A549 (cell line): ENCODE results near the gene PKP1. TPM values are rescaled to one million over a fixed set of nuclear protein-coding genes. Genes with fewer than 3 reads are reported as not detected.

ENCODE experiments used
- ATAC-seq, 2 experiments: fragments of 200-7000 bp in 1 of 2; fragments of >200 bp in 1 of 2; cut with Nextera tagmentation in 1 of 2; cut with Tn5 transposase in 1 of 2; 3 replicates each; pipeline versions ENCODE4 v1.8.0 to v1.9.1; 2018 to 2020; ENCODE audit warnings: mild to moderate bottlenecking in 1 of 2, moderate library complexity in 1 of 2
- CTCF ChIA-PET: fragments of 300-600 bp; sonication (Branson Sonifier 250); formaldehyde crosslinking; extraction: SDS; loops from one replicate; lab custom pipeline; 2021; ENCODE audit warnings: antibody characterized with exemption, inconsistent platforms; lab: Yijun Ruan, JAX
- POLR2A ChIA-PET: fragments of 350-600 bp; formaldehyde crosslinking; extraction: SDS; loops from one replicate; lab custom pipeline; 2021; ENCODE audit warnings: antibody characterized with exemption, inconsistent platforms; lab: Yijun Ruan, JAX
- DNase-seq, 2 experiments: peaks; one replicate each; pipeline versions ENCODE4 v3.0.0 to v3.0.0-alpha.2; 2011 to 2016; ENCODE audit warnings: low read depth in 1 of 2, low spot score in 1 of 2
- FAIRE-seq: peaks from 2 replicates; lab custom pipeline; 2011; peaks lifted over from hg19 to GRCh38; lab: Jason Lieb, UNC
- H3K27ac ChIP-seq, 2 experiments: fragments of >200 bp; sonication (Bioruptor Twin); formaldehyde crosslinking; 3 replicates each; pipeline ENCODE4 v1.5.1; 2016 to 2017
- H3K4me1 ChIP-seq: fragments of >200 bp; sonication (Bioruptor Twin); formaldehyde crosslinking; 3 replicates; pipeline ENCODE4 v1.6.1; 2016
- H3K4me2 ChIP-seq: fragments of >200 bp; sonication (Bioruptor Twin); formaldehyde crosslinking; 3 replicates; pipeline ENCODE4 v1.6.1; 2016
- H3K4me3 ChIP-seq: fragments of >200 bp; sonication (Bioruptor Twin); formaldehyde crosslinking; 3 replicates; pipeline ENCODE4 v1.5.1; 2016
- H3K9me3 ChIP-seq: fragments of >200 bp; sonication (Bioruptor Twin); formaldehyde crosslinking; 3 replicates; pipeline ENCODE4 v1.6.1; 2016
- BHLHE40 ChIP-seq: IDR thresholded peaks from 2 replicates; pipeline ENCODE4 v1.6.1; 2012; ENCODE audit warnings: low read depth, low read length, inconsistent platforms
- CBX2 ChIP-seq: fragments of 200-600 bp; sonication (generic); IDR thresholded peaks from 2 replicates; pipeline ENCODE4 v1.6.1; 2016; ENCODE audit warnings: low read depth, mild to moderate bottlenecking, borderline replicate concordance
- CHD4 ChIP-seq: fragments of 200-600 bp; sonication (generic); IDR thresholded peaks from 2 replicates; pipeline ENCODE4 v1.6.1; 2016; ENCODE audit warnings: antibody characterized with exemption, mild to moderate bottlenecking, borderline replicate concordance
- FOSL2 ChIP-seq, 2 experiments: fragments of 450-650 bp in 1 of 2; fragments of >200 bp in 1 of 2; sonication (Bioruptor Twin) in 1 of 2; formaldehyde crosslinking; IDR thresholded peaks; 2 replicates each; pipeline versions ENCODE4 v1.5.0 to v1.6.1; 2016 to 2020; ENCODE audit warnings: mild to moderate bottlenecking in 1 of 2, moderate library complexity in 1 of 2
- FOXS1 ChIP-seq: fragments of 250-450 bp; sonication (Bioruptor Pico); IDR thresholded peaks from 2 replicates; pipeline ENCODE4 v1.5.0; 2020; ENCODE audit warnings: mild to moderate bottlenecking, moderate library complexity
- HDAC2 ChIP-seq: fragments of 200-600 bp; sonication (generic); IDR thresholded peaks from 2 replicates; pipeline ENCODE4 v1.6.1; 2016
- JUN ChIP-seq, 2 experiments: fragments of >200 bp; sonication (Bioruptor Twin); formaldehyde crosslinking; IDR thresholded peaks; 2 replicates in 1 of 2; 3 replicates in 1 of 2; pipeline ENCODE4 v1.6.1; 2016 to 2017
- KDM1A ChIP-seq: fragments of 200-600 bp; sonication (generic); IDR thresholded peaks from 2 replicates; pipeline ENCODE4 v1.6.1; 2016; ENCODE audit warnings: low read depth, mild to moderate bottlenecking
- MAZ ChIP-seq: fragments of 150-350 bp; IDR thresholded peaks from 2 replicates; pipeline ENCODE4 v1.6.1; 2014; ENCODE audit warnings: antibody characterized with exemption, low read depth, low read length, borderline replicate concordance
- MYC ChIP-seq: IDR thresholded peaks from 2 replicates; pipeline ENCODE4 v1.6.1; 2012; ENCODE audit warnings: mild to moderate bottlenecking, inconsistent platforms, low read length, improper control_type of control experiment, borderline replicate concordance
- NR3C1 ChIP-seq: fragments of >200 bp; sonication (Bioruptor Twin); formaldehyde crosslinking; IDR thresholded peaks from 3 replicates; pipeline ENCODE4 v1.6.1; 2017
- PHF8 ChIP-seq: fragments of 200-600 bp; sonication (generic); IDR thresholded peaks from 2 replicates; pipeline ENCODE4 v1.6.1; 2016; ENCODE audit warnings: low read depth, mild to moderate bottlenecking, antibody characterized with exemption, moderate library complexity, borderline replicate concordance
- POLR2AphosphoS2 ChIP-seq: conservative IDR thresholded peaks from 2 replicates; pipeline ENCODE4 v1.6.1; 2012; ENCODE audit warnings: low read length, improper control_type of control experiment, inconsistent platforms
- RCOR1 ChIP-seq: fragments of 150-350 bp; IDR thresholded peaks from 2 replicates; pipeline ENCODE4 v1.6.1; 2014; ENCODE audit warnings: antibody characterized with exemption, low read length, low read depth
- RFX5 ChIP-seq: fragments of 450-650 bp; IDR thresholded peaks from 2 replicates; pipeline ENCODE4 v1.7.1; 2014; ENCODE audit warnings: antibody characterized with exemption, mild to moderate bottlenecking, moderate library complexity
- SMC3 ChIP-seq: fragments of >200 bp; sonication (Bioruptor Twin); formaldehyde crosslinking; IDR thresholded peaks from 3 replicates; pipeline ENCODE4 v1.6.1; 2018; ENCODE audit warnings: inconsistent platforms
- TP53 ChIP-seq: fragments of 250-450 bp; sonication (Bioruptor Pico); IDR thresholded peaks from 2 replicates; pipeline ENCODE4 v1.5.0; 2021; ENCODE audit warnings: mild to moderate bottlenecking, moderate library complexity
- ZFP36 ChIP-seq: fragments of 450-650 bp; IDR thresholded peaks from 2 replicates; pipeline ENCODE4 v1.6.1; 2014; ENCODE audit warnings: borderline replicate concordance; ENCODE audit not compliant: partially characterized antibody
- WGBS: methylation state at CpG from one replicate; pipeline ENCODE4 v1.1.6; 2017; ENCODE audit errors: missing lambda C conversion rate; 5-methylcytosine and 5-hydroxymethylcytosine counted together
- polyA plus RNA-seq, 4 experiments: library from polyadenylated mRNA; depleted of rRNA in 3 of 4; stranded (reverse); fragments of >200 nt; fragmentation: RNase III in 1 of 4; extraction: RNeasy Plus Mini Kit Qiagen cat#74134 plus additional on column Dnase treatment in 1 of 4; gene quantifications; 2 replicates in 3 of 4; 3 replicates in 1 of 4; pipeline ENCODE4 v1.2.3, GENCODE V29; 2011 to 2017
- TF ChIP-seq, protein P1 (sequence below): IDR thresholded peaks from 2 replicates; pipeline ENCODE4 v1.6.1; 2012; ENCODE audit warnings: low read depth, borderline replicate concordance
- TF ChIP-seq, protein P2 (sequence below): fragments of 450-650 bp; IDR thresholded peaks from 2 replicates; pipeline ENCODE4 v1.6.1; 2014; ENCODE audit warnings: antibody characterized with exemption
- TF ChIP-seq, protein P3 (sequence below): IDR thresholded peaks from 2 replicates; pipeline ENCODE4 v1.6.1; 2012
- TF ChIP-seq, protein P4 (sequence below): fragments of >200 bp; sonication (Bioruptor Twin); formaldehyde crosslinking; IDR thresholded peaks from 3 replicates; pipeline ENCODE4 v1.5.1; 2016
- TF ChIP-seq, protein P5 (sequence below): fragments of 250-450 bp; sonication (Bioruptor Pico); IDR thresholded peaks from 2 replicates; pipeline ENCODE4 v1.5.0; 2021; ENCODE audit warnings: mild to moderate bottlenecking, moderate library complexity, borderline replicate concordance
- TF ChIP-seq, protein P6 (sequence below): fragments of 200-600 bp; sonication (generic); IDR thresholded peaks from 2 replicates; pipeline ENCODE4 v1.6.1; 2016; ENCODE audit warnings: antibody characterized with exemption, mild to moderate bottlenecking, moderate library complexity

Gene PKP1
- polyA plus RNA-seq, 2 of the 4 experiments (the other 2 are of a cell fraction) = not detected

DNA sequence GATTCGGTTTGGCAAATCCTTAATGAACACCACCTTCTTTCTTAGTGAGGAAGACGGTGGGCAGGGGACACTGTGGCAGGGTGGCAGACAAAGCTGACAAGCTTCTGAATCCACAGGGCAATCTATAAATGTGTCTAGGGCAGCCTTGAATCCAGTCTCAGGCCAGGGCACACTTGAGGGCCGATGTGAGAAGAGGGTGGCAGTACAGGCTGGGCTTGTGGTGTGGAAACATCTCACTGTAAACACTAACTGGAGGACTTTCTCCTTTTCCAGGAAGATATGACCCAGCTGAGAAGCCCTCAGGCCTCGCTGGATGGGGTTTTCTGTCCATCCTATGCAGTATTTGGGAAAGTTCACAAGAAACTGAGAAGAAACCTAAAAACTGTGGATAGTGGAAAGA, 46.5 kb downstream of the PKP1 start:
- CTCF ChIA-PET = interaction anchor here (0.7 to 5.1 kb wide), 6 partner anchors 17 to 210 kb away, joined by 3 to 32 read pairs (median 12); no protein-coding TSS in a partner anchor
- Histone ChIP-seq H3K9me3 (no peaks in the 10 kb centered on the region), H3K4me3 (no peak overlapping the region), H3K27ac (no peak overlapping the region), H3K4me2 (no peak overlapping the region), H3K4me1 (no peaks in the 10 kb centered on the region)
- POLR2A ChIA-PET = no interaction called here
- ATAC-seq (no peak), DNase-seq (no peak), FAIRE-seq (no peak)
- WGBS = 71% methylated on average over 4 of the region's 4 CpGs
- TF ChIP-seq HDAC2 (no peak), MYC (no peak), CBX2 (no peak), CHD4 (no peak), RFX5 (no peak), TP53 (no peak), POLR2AphosphoS2 (no peak), NR3C1 (no peak), BHLHE40 (no peak), RCOR1 (no peak), FOSL2 (IDR thresholded peaks at IDR 0.05) (no peak), FOSL2 (CRISPR knock-in tag; IDR thresholded peaks at IDR 0.05) (no peak)
- TF ChIP-seq, protein P1, sequence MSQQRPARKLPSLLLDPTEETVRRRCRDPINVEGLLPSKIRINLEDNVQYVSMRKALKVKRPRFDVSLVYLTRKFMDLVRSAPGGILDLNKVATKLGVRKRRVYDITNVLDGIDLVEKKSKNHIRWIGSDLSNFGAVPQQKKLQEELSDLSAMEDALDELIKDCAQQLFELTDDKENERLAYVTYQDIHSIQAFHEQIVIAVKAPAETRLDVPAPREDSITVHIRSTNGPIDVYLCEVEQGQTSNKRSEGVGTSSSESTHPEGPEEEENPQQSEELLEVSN = no peak
- TF ChIP-seq, protein P2, sequence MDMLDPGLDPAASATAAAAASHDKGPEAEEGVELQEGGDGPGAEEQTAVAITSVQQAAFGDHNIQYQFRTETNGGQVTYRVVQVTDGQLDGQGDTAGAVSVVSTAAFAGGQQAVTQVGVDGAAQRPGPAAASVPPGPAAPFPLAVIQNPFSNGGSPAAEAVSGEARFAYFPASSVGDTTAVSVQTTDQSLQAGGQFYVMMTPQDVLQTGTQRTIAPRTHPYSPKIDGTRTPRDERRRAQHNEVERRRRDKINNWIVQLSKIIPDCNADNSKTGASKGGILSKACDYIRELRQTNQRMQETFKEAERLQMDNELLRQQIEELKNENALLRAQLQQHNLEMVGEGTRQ = no peak
- TF ChIP-seq, protein P3, sequence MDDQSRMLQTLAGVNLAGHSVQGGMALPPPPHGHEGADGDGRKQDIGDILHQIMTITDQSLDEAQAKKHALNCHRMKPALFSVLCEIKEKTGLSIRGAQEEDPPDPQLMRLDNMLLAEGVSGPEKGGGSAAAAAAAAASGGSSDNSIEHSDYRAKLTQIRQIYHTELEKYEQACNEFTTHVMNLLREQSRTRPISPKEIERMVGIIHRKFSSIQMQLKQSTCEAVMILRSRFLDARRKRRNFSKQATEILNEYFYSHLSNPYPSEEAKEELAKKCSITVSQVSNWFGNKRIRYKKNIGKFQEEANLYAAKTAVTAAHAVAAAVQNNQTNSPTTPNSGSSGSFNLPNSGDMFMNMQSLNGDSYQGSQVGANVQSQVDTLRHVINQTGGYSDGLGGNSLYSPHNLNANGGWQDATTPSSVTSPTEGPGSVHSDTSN = no peak

DNA sequence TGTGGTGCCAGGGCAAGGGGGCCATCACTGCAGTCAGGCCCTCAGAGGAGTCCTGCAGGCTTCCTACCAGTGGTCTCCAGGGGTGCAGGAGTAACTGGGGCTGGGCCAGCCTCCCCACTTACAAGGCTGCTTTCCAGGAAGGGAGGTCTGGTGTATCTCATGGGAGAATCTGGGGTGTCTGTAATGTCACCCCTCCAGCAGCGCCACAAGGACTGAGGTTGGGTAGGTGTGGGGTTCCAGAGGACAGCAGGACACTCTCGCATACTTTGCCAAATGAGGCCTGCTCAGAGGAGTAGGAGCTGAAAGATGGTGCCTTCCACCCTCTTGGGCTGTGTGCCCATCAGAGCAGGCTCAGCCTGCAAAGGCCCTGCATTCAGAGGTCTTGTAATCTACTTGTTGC, 47.2 kb downstream of the PKP1 start:
- H3K4me3 ChIP-seq = no peak overlapping the region
- TF ChIP-seq KDM1A = no peak
- TF ChIP-seq FOXS1 (CRISPR knock-in tag) = no peak
- TF ChIP-seq PHF8 = no peak
- TF ChIP-seq SMC3 = no peak
- no peak for TF ChIP-seq TP53
- TF ChIP-seq BHLHE40 = no peak
- TF ChIP-seq, protein P4, sequence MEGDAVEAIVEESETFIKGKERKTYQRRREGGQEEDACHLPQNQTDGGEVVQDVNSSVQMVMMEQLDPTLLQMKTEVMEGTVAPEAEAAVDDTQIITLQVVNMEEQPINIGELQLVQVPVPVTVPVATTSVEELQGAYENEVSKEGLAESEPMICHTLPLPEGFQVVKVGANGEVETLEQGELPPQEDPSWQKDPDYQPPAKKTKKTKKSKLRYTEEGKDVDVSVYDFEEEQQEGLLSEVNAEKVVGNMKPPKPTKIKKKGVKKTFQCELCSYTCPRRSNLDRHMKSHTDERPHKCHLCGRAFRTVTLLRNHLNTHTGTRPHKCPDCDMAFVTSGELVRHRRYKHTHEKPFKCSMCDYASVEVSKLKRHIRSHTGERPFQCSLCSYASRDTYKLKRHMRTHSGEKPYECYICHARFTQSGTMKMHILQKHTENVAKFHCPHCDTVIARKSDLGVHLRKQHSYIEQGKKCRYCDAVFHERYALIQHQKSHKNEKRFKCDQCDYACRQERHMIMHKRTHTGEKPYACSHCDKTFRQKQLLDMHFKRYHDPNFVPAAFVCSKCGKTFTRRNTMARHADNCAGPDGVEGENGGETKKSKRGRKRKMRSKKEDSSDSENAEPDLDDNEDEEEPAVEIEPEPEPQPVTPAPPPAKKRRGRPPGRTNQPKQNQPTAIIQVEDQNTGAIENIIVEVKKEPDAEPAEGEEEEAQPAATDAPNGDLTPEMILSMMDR = no peak
- TF ChIP-seq MAZ = no peak
- no peak for TF ChIP-seq JUN (IDR thresholded peaks at IDR 0.05)
- TF ChIP-seq, protein P5, sequence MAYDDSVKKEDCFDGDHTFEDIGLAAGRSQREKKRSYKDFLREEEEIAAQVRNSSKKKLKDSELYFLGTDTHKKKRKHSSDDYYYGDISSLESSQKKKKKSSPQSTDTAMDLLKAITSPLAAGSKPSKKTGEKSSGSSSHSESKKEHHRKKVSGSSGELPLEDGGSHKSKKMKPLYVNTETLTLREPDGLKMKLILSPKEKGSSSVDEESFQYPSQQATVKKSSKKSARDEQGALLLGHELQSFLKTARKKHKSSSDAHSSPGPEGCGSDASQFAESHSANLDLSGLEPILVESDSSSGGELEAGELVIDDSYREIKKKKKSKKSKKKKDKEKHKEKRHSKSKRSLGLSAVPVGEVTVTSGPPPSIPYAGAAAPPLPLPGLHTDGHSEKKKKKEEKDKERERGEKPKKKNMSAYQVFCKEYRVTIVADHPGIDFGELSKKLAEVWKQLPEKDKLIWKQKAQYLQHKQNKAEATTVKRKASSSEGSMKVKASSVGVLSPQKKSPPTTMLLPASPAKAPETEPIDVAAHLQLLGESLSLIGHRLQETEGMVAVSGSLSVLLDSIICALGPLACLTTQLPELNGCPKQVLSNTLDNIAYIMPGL (CRISPR knock-in tag) = no peak
- no peak for TF ChIP-seq POLR2AphosphoS2
- TF ChIP-seq, protein P6, sequence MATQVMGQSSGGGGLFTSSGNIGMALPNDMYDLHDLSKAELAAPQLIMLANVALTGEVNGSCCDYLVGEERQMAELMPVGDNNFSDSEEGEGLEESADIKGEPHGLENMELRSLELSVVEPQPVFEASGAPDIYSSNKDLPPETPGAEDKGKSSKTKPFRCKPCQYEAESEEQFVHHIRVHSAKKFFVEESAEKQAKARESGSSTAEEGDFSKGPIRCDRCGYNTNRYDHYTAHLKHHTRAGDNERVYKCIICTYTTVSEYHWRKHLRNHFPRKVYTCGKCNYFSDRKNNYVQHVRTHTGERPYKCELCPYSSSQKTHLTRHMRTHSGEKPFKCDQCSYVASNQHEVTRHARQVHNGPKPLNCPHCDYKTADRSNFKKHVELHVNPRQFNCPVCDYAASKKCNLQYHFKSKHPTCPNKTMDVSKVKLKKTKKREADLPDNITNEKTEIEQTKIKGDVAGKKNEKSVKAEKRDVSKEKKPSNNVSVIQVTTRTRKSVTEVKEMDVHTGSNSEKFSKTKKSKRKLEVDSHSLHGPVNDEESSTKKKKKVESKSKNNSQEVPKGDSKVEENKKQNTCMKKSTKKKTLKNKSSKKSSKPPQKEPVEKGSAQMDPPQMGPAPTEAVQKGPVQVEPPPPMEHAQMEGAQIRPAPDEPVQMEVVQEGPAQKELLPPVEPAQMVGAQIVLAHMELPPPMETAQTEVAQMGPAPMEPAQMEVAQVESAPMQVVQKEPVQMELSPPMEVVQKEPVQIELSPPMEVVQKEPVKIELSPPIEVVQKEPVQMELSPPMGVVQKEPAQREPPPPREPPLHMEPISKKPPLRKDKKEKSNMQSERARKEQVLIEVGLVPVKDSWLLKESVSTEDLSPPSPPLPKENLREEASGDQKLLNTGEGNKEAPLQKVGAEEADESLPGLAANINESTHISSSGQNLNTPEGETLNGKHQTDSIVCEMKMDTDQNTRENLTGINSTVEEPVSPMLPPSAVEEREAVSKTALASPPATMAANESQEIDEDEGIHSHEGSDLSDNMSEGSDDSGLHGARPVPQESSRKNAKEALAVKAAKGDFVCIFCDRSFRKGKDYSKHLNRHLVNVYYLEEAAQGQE = no peak
- no peak for TF ChIP-seq ZFP36
- TF ChIP-seq, all 56 proteins: peak for 0
- ChIA-PET CTCF (interaction anchor here (1.1 to 5.1 kb wide), 5 partner anchors 17 to 76 kb away, joined by 3 to 32 read pairs (median 5); no protein-coding TSS in a partner anchor), POLR2A (no interaction called here)
- Histone ChIP-seq H3K9me3 (no peaks in the 10 kb centered on the region), H3K27ac (no peak overlapping the region), H3K4me1 (no peaks in the 10 kb centered on the region), H3K4me2 (no peak overlapping the region)
- 100% methylated on average over 2 of the region's 2 CpGs for WGBS
- DNase-seq (no peak), ATAC-seq (no peak), FAIRE-seq (no peak)
